ENCODE measurements around the gene ABLIM3.

Gene ABLIM3

GRCh38 chr5:149282027-149282965 is 141.0 kb downstream of the ABLIM3 start:
- DNase-seq (ENCODE audit: low spot score) = no peak

GRCh38 chr5:149282966-149283332 is 141.7 kb downstream of the ABLIM3 start:
- no peak for DNase-seq (ENCODE audit: low spot score)

GRCh38 chr5:149283626-149284480 is 142.6 kb downstream of the ABLIM3 start:
- no peak for DNase-seq (ENCODE audit: low spot score)

GRCh38 chr5:149284501-149284900 is 143.2 kb downstream of the ABLIM3 start:
- DNase-seq (ENCODE audit: low spot score) = no peak

- no peak for DNase-seq (ENCODE audit: low spot score)
Measured at GRCh38 chr5:149285153-149285552, 143.9 kb downstream of the ABLIM3 start.

GRCh38 chr5:149288436-149288835 is 147.1 kb downstream of the ABLIM3 start:
- DNase-seq (ENCODE audit: low spot score) = no peak

GRCh38 chr5:149289301-149289700 is 148.0 kb downstream of the ABLIM3 start:
- no peak for DNase-seq (ENCODE audit: low spot score)

- DNase-seq (ENCODE audit: low spot score) = no peak
Measured at GRCh38 chr5:149294872-149295829, 153.9 kb downstream of the ABLIM3 start.

- DNase-seq (ENCODE audit: low spot score) = no peak
Measured at GRCh38 chr5:149297340-149298025, 156.2 kb downstream of the ABLIM3 start.

GRCh38 chr5:149298163-149298562 is 156.9 kb downstream of the ABLIM3 start:
- DNase-seq (ENCODE audit: low spot score) = no peak

- no peak for DNase-seq (ENCODE audit: low spot score)
Measured at GRCh38 chr5:149298842-149299404, 157.6 kb downstream of the ABLIM3 start.

GRCh38 chr5:149299451-149300054 is 158.3 kb downstream of the ABLIM3 start:
- no peak for DNase-seq (ENCODE audit: low spot score)

- no peak for DNase-seq (ENCODE audit: low spot score)
Measured at GRCh38 chr5:149300441-149300840, 159.1 kb downstream of the ABLIM3 start.

- DNase-seq (ENCODE audit: low spot score) = no peak
Measured at GRCh38 chr5:149301049-149301743, 159.9 kb downstream of the ABLIM3 start.

GRCh38 chr5:149301744-149302380 is 160.6 kb downstream of the ABLIM3 start:
- DNase-seq (ENCODE audit: low spot score) = no peak

- no peak for DNase-seq (ENCODE audit: low spot score)
Measured at GRCh38 chr5:149302641-149303040, 161.3 kb downstream of the ABLIM3 start.

GRCh38 chr5:149303210-149303609 is 161.9 kb downstream of the ABLIM3 start:
- DNase-seq (ENCODE audit: low spot score) = no peak

- no peak for DNase-seq (ENCODE audit: low spot score)
Measured at GRCh38 chr5:149304195-149305078, 163.1 kb downstream of the ABLIM3 start.
